ENCODE measurements around the gene ACP3.
"Not testable (repeated sequence)": the region's sequence is repeated elsewhere in the genome, so short reads cannot be mapped to it uniquely, and the experiment has no call there.

ACP3 gene, protein sequence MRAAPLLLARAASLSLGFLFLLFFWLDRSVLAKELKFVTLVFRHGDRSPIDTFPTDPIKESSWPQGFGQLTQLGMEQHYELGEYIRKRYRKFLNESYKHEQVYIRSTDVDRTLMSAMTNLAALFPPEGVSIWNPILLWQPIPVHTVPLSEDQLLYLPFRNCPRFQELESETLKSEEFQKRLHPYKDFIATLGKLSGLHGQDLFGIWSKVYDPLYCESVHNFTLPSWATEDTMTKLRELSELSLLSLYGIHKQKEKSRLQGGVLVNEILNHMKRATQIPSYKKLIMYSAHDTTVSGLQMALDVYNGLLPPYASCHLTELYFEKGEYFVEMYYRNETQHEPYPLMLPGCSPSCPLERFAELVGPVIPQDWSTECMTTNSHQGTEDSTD

DNA sequence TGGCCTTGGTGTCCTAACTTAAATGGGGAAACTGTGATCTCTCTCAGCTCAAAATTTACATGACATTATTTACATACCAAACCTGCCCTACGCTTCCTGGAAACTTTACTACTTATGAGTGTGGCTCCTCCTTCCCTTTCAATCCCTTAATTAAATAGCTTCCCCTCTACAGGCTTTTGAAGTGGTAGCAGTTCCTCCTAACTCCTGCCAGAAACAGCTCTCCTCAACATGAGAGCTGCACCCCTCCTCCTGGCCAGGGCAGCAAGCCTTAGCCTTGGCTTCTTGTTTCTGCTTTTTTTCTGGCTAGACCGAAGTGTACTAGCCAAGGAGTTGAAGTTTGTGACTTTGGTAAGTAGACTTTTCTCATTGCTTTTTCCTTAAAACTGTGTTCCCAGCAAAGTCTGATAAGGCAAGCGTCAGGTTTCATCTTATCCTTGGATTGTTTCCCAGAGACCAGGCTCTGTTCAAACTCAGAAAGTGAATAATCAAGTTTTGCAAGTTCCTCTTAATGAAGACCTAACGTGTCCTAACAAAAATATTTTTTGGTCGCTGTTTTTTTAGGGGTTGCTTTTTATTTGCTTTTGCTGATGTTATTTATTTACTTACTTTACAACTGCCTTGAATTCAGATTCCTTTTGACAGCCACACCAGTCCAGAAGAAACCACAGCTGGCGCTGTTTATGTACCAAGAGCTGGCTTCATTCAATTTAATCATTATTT, at the start of gene ACP3:
ACP3 (plus strand) TSS at position 179 of the 720 bp plus-strand sequence; CDS start at position 229, 50 bp downstream.
- DNase-seq (ENCODE audit: low read depth in 2 of 2), result no peak

DNA sequence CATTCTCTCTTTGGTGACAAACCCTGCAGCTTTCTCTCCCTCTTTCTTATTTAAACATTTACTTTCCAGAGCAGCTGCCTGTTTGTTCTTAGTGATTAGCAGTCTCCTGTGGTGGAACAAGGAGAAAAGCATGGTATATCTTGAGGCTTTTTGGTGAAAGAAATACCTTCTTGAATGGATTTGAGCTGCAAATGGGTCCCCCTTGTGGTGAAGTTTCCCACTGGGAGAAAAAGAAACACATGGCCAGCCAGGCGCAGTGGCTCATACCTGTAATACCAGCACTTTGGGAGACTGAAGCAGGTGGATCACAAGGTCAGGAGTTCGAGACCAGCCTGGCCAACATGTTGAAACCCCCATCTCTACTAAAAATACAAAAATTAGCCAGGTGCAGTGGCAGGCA, 48.3 kb upstream of the ACP3 start:
- no peak for DNase-seq (ENCODE audit: low read depth in 2 of 2)

DNA sequence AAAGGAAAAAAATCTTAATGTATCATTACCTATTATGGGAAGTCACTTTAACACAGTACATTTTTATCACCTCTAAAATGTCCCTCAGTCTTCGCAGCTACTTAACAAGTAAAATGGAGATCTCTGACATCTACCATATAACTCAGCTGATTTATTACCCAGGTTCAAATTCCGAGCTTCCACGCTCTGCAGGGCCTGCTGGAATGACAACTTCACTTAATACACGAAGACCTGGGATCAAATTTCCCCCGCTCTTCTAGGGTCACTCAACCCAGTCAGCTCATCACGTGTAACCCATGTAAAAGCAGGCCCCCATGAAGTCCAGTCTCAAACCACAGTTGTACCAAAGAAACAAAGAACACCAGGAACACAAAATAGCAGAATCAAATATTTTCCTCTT, 44.2 kb upstream of the ACP3 start:
- DNase-seq (ENCODE audit: low read depth in 2 of 2), result no peak

DNA sequence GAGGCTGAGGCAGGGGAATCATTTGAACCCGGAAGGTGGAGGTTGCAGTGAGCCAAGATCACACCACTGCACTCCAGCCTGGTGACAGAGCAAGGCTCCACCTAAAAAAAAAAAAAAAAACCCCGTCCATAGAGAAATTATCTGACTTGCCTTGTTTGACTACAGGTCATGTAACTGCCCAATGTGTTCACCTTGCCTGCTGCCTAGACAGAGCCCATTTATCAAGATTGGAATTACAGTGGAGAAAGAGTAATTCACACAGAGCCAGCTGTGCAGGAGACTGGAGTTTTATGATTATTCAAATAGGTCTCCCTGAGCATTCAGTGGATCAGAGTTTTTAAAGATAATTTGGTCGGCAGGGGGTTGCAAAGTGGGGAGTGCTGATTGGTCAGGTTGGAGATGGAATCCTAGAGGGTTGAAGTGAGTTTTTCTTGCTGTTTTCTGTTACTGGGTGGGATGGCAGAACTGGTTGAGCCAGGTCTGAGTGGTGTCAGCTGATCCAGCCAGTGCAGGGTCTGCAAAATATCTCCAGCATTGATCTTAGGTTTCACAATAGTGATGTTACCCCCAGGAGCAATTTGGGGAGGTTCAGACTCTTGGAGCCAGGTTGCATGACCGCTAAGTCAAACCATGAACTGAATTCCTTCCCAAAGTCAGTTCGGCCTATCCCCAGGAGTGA, 40.8 kb upstream of the ACP3 start:
- no peak for DNase-seq (ENCODE audit: low read depth in 2 of 2)

DNA sequence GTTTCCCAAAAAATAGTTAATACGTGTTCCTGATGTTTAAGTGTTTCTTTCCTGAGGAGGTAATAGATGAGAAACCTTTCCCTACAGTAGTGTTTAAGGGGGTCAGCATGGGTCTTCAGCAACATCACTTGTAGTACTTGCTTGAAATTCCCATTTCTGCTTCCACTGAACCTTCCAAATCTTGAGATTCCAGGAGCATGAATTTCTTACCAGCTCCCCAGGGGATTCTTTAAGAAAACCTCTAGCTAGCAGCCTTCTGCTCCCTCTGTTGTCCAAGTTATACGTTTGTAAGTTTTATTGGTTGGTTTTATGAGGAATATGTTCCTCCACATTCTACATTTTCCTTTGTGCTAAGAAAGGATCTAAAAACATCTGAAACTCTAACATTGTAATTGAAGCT, 38.2 kb upstream of the ACP3 start:
- DNase-seq (ENCODE audit: low read depth in 2 of 2), result no peak

DNA sequence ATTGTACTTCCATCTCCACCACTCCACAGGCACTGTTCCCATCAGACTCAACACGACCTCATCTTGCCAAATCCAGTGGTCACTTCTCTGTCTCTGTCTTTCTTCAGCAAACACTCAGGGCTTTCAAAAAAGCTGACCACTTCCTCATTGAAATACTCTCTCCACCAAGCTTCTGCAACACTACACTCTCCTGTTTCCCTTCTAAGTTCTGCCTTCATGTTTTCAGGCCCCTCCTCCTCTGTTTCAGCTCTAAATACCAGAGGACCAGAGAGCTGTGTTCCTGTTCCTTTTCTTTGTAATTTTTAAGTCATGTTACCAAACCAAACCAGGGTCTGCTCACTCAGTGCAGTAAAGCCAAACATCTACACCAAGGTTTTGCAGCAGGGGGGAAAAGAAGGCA, 33.8 kb upstream of the ACP3 start:
- DNase-seq (ENCODE audit: low read depth in 2 of 2), result no peak

DNA sequence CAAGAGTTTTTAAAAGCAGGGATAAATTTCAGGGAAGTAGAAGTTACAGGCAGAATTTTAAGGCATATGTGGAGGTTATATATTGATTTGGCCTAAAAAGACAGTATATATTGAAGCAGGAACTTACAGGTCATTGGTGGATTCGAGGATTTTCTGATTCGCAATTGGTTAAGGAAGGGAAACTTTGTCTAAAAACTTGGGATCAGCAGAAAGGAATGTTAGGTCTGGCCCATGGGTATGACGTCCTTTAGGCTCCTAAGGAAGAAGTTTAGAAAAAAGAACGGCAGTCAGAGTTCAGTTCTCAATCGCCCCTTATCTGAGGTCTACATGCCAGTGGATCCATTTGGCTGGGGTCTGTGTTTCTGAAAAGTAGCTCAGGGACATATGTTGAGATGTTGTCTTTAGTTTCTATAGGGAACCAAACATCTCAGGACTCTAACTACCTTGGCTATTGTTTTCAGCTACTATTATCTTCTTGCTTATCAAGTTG, 33.2 kb upstream of the ACP3 start:
- no peak for DNase-seq (ENCODE audit: low read depth in 2 of 2)

DNA sequence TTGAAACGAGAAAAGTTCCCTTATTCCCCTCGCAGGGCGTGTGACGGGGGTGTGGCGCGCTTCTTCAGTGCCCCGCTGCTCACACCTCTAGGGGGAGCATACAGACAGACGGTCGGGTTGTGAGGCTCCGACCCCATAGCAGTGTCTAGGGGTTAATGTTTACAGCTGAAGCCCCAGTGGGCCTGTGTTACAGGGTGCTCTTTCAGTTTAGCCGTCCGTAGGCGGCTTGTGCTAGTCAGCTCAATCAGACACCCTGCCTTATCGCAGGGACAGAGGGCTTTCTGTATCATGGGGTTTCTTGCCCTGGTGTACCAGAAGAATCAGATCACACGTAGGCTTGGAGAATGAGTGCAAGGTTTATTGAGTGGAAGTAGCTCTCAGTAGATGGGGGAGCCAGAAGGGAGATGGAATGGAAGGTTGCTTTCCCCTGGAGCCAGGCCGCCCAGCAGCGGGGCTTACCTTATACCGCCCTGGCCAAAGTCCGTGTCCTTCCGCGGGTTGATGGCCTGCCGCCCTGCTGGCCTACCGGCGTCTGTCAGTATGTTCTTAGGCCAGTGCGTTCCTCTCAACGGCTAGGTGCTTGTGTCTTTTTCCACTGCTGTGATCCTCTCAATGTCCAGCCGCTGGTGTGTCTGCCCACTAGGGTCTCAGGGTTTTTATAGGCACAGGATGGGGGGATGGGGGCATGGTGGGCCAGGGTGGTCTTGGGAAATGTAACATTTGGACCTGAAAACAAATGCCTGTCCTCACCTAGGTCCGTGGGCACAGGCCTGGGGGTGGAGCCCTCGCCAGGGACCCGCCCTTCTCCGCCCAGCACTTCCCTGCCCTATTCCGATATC, 32.2 kb upstream of the ACP3 start:
- no peak for DNase-seq (ENCODE audit: low read depth in 2 of 2)

DNA sequence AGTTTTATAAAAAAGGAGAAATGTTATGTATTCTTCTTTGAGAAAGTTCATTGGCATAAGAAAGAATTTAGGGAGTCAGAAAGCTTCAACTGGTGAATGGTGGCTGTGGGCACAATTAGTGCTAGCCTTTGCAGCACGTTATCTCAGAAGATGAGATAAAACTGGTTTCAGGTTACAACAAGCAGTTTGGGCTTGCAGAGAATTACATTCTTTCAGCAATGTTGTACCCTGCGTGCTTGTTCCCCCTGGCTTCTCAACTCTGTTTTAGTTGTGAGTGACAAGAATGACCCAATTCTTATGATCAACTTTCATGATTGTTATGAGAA, 31.6 kb upstream of the ACP3 start:
- DNase-seq (ENCODE audit: low read depth in 2 of 2), result no peak

DNA sequence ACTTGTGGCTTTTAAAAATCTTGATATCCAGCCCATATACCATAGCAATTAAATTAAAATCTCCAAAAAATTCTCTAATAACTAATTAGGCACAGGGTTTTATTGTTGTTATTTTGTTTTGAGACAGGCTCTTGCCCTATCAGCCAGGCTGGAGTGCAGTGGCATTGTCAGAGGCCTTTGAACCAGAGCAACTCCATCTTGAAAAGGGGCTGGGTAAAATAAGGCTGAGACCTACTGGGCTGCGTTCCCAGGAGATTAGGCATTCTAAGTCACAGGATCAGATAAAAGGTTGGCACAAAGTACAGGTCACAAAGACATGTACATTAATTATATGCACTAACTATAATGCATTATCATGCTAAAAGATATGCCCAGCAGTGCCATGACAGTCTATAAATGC, 31.2 kb upstream of the ACP3 start:
- no peak for DNase-seq (ENCODE audit: low read depth in 2 of 2)

DNA sequence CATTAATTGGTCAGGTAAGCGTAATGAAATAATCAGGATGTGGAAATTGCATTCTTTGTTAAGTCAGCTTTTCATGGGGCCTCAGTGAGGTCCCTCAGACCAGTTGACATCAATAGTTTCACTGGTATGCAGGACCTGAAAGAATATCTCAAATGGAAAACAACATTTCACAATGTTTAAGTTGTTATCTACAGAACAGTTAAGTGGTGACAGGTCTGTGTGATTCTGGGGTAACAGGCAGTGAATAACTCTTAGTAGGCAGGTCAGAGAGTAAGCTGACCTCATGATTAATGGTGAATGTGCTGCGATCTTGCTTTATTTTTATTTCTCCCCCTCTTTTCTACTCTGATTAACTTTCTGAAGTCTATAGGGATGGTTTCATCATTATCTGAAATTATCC, 28.9 kb upstream of the ACP3 start:
- no peak for DNase-seq (ENCODE audit: low read depth in 2 of 2)

DNA sequence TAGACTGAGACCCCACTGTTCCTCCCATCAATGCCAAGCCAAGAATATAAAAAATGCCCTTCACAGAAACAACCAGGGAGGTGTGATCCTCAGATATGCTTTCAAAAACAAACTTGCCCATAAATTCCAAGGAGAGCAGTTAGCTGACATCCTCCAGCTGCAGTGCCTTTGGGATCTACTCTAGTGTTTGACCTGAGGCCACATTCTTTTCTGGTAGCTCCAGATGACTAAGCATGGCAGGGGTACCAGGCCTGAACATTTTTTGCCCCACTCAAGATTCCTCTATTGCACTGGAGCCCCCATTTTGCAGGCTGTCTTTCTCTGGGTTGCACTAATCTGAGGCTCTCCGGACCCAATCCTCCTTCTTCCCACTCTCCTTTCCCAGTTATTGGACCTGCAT, 27.9 kb upstream of the ACP3 start:
- DNase-seq (ENCODE audit: low read depth in 2 of 2), result no peak

DNA sequence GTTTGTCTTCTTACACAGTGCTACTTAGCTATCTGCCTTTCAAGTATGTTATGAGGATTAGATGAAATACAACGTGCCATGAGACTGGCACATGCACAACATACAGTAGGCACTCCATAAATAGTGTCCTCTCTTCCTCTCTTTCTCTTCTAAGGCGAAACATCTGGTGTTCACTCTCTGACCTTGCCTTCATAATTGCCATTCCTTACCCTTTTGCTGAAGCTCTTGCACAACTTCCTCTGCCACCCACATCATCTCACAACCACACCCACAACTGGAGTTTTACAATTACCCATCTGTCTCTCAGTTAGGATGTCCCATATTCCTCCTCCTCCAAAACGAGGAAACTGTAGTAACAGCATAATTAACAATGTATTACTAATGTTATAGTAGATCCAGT, 26.4 kb upstream of the ACP3 start:
- no peak for DNase-seq (ENCODE audit: low read depth in 2 of 2)

DNA sequence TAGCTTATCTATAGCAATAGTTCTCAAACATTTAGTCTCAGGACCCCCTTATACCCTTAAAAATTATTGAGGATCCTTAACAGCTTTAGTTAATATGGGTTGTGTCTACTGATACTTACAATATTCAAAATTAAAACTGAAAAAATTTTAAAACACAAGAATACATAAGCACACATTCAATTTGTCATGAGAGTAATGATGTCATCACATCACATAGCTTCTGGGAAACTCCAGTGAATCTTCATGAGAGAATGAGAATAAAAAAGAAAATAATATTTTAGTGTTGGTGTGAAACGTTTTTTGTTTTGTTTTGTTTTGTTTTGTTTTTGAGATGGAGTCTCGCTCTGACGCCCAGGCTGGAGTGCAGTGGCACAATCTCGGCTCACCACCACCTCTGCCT, 25.2 kb upstream of the ACP3 start:
- no peak for DNase-seq (ENCODE audit: low read depth in 2 of 2)

DNA sequence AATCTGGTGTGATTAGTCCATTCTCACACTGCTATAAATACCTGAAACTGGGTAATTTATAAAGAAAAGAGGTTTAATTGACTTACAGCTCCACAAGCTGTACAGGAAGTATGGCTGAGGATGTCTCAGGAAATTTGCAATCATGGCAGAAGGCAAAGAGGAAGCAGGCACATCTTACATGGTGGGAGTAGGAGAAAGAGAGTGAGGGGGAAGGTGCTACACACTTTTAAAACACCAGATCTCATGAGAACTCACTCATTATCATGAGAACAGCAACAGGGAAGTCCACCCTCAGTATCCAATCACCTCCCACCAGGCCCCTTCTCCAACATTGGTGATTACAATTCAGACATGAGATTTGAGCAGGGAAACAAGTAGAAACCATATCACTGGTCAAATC, 24.0 kb upstream of the ACP3 start:
- no peak for DNase-seq (ENCODE audit: low read depth in 2 of 2)

DNA sequence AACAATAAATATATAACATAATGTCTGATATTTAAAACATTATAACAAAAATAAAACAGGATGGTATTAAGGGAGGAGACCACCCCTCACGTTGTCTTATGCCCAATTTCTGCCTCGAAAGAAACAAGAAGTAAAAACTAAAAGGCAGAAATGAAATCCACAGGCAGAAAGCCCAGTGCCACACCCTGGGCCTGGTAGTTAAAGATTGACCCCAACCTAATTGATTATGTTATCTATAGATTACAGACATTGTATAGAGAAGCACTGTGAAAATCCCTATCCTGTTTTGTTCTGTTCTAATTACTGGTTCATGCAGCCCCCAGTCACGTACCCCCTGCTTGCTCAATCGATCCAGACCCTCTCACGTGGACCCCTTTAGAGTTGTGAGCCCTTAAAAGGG, 22.3 kb upstream of the ACP3 start:
- no peak for DNase-seq (ENCODE audit: low read depth in 2 of 2)

DNA sequence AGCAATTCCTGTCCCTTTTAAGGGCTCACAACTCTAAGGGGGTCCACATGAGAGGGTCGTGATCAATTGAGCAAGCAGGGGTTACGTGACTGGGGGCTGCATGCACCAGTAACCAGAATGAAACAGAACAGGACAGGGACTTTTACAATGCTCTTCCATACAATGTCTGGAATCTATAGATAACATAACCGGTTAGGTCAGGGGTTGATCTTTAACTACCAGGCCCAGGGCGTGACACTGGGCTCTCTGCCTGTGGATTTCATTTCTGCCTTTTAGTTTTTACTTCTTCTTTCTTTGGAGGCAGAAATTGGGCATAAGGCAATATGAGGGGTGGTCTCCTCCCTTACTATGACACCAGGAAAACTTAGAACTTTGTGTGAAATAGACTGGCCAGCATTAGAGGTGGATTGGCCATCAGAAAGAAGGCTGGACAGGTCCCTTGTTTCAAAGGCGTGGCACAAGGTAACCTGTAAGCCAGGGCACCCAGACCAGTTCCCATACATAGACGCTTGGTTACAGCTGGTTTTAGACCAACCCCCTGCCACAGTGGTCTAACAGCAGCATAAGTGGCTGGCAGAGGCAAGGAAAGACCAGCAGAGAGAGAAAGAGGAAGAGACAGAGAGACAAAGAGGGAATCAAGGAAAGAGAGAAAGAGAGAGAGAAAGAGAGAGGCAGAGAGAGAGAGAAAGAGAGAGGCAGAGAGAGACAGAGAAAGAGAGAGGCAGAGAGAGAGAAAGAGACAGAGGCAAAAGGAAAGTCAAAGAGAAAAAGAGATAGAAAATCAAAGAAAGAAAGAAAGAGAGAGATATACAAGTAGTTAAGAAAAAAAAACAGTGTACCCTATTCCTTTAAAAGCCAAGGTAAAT, 13.6 kb upstream of the ACP3 start:
- not testable (repeated sequence) for DNase-seq (ENCODE audit: low read depth in 2 of 2)

DNA sequence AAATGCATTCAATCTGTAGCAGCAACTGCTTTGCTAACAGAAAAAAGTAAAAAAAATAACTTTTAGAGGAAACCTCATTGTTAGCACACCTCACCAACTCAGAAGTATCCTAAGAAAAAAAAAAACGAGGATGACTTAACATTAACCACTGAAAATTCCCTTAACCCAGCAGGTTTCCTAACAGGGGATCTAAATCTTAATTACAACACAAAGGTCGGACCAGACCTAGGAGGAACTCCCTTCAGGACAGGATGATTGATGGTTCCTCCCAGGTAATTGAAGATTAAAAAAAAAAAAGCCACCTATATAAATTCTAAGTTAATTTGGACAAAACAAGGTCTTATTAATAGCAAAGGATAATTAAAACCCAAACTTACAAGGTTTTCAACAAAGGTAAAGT, 12.9 kb upstream of the ACP3 start:
- not testable (repeated sequence) for DNase-seq (ENCODE audit: low read depth in 2 of 2)

DNA sequence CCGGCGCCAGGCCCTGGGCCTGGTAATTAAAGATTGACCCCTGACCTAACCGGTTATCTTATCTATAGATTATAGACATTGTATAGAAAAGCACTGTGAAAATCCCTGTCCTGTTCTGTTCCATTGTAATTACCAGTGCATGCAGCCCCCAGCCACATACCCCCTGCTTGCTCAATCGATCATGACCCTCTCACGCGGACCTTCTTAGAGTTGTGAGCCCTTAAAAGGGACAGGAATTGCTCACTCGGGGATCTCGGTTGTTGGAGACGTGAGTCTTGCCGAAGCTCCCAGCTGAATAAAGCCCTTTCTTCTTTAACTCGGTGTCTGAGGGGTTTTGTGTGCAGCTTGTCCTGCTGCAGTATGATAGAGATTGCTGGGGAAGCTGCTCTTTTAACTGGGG, 7.2 kb upstream of the ACP3 start:
- DNase-seq (ENCODE audit: low read depth in 2 of 2), result not testable (repeated sequence)

DNA sequence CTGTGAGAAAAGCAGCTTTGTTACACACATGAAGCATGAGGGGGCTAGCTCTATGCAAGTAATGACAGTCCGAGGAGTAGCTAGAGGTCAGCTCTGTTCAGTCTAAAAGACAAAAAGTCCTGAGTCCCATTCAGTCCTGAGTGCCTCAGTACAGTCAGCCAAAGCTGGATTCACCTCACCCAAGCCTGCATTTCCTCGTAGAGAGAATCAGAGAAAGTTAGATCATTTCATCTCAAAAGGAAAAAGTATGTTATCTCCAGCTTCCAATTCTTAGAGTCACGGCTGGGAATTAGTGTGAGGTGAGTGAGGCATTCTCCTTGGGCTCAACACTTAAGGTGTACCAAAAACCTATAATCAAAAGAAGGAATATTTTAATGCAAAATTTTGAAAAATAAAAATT, 5.9 kb upstream of the ACP3 start:
- no peak for DNase-seq (ENCODE audit: low read depth in 2 of 2)

DNA sequence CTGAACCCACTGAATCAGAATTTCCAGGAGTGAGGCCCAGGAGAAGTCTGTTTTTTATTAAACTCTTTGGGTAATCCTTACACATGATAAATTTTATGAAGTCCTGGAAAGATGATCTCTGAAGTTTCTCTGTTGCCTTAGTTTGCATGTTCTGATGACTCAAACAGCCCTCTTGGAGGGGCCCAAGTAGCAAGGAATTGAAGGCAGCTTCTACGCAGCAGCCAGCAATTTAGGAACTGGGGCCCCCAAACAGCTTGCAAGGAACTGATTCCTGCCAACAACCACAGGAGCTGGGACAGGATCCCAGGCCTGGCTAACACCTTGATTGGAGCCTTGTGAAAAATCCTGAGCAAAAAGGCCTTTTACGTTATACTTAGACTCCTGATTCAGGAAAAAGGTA, 5.4 kb upstream of the ACP3 start:
- no peak for DNase-seq (ENCODE audit: low read depth in 2 of 2)
